H1 (cell line): ENCODE data around the gene CFAP92. TPM values are rescaled to one million over a fixed set of nuclear protein-coding genes. Genes with fewer than 3 reads are reported as not detected.

Source experiments
- CTCF ChIA-PET: fragments of 300-600 bp; sonication (Branson Sonifier 250); formaldehyde crosslinking; loops from one replicate; lab custom pipeline; 2021; ENCODE audit not compliant: partially characterized antibody; lab: Charles Lee
- POLR2A ChIA-PET: fragments of 300-600 bp; sonication (Branson Sonifier 250); formaldehyde crosslinking; loops from one replicate; lab custom pipeline; 2021; ENCODE audit warnings: inconsistent platforms; ENCODE audit not compliant: partially characterized antibody; lab: Charles Lee
- DNase-seq, 2 experiments: peaks; one replicate each; pipeline versions ENCODE4 v3.0.0 to v3.0.0-alpha.2; 2010 to 2022; ENCODE audit warnings: low spot score in 2 of 2, low read depth in 1 of 2, mixed read lengths in 1 of 2
- FAIRE-seq: peaks from 2 replicates; lab custom pipeline; 2011; peaks lifted over from hg19 to GRCh38; lab: Jason Lieb, UNC
- H2AFZ ChIP-seq: 2 replicates; pipeline ENCODE4 v1.8.1; 2012; ENCODE audit warnings: low read length, inconsistent platforms
- H2AK5ac ChIP-seq: 2 replicates; pipeline ENCODE4 v1.6.1; 2013; ENCODE audit warnings: low read depth, low read length
- H2BK120ac ChIP-seq: replicated peaks from 2 replicates; pipeline ENCODE3; 2013; ENCODE audit warnings: low read depth, low read length, inconsistent platforms
- H2BK12ac ChIP-seq: 2 replicates; pipeline ENCODE4 v1.6.1; 2013; ENCODE audit warnings: low read depth, low read length
- H2BK15ac ChIP-seq: 2 replicates; pipeline ENCODE4 v1.6.1; 2013; ENCODE audit warnings: low read length
- H2BK20ac ChIP-seq: 2 replicates; pipeline ENCODE4 v1.6.1; 2013; ENCODE audit warnings: low read length
- H2BK5ac ChIP-seq: 2 replicates; pipeline ENCODE4 v1.6.1; 2013; ENCODE audit warnings: low read depth, low read length
- H3K14ac ChIP-seq: 2 replicates; pipeline ENCODE4 v1.6.1; 2013; ENCODE audit warnings: inconsistent platforms; ENCODE audit not compliant: insufficient read length
- H3K18ac ChIP-seq: 2 replicates; pipeline ENCODE4 v1.6.1; 2013; ENCODE audit warnings: low read length; ENCODE audit errors: extremely low read depth
- H3K23ac ChIP-seq: 2 replicates; pipeline ENCODE4 v1.6.1; 2013; ENCODE audit warnings: inconsistent platforms; ENCODE audit not compliant: insufficient read length
- H3K23me2 ChIP-seq: 2 replicates; pipeline ENCODE4 v1.6.1; 2013; ENCODE audit warnings: low read depth, low read length
- H3K27ac ChIP-seq: 2 replicates; pipeline ENCODE4 v1.6.1; 2011; ENCODE audit warnings: low read depth, low read length, inconsistent platforms
- H3K27me3 ChIP-seq, 4 experiments: replicated peaks in 1 of 4; 1 replicate in 1 of 4; 2 replicates in 3 of 4; pipeline versions ENCODE4 v1.6.1 to v1.8.1; 2011 to 2013; ENCODE audit warnings: low read length in 3 of 4, mild to moderate bottlenecking in 3 of 4, inconsistent platforms in 2 of 4, mixed read lengths in 2 of 4, moderate library complexity in 1 of 4; ENCODE audit not compliant: control insufficient read depth in 3 of 4, insufficient read depth in 3 of 4; ENCODE audit errors: extremely low read depth in 1 of 4
- H3K36me3 ChIP-seq, 4 experiments: 2 replicates each; pipeline versions ENCODE4 v1.6.1 to v1.8.1; 2011 to 2013; ENCODE audit warnings: mild to moderate bottlenecking in 4 of 4, low read length in 3 of 4, moderate library complexity in 2 of 4, control low read depth in 1 of 4, inconsistent platforms in 1 of 4; ENCODE audit not compliant: insufficient read depth in 4 of 4, control insufficient read depth in 2 of 4
- H3K4ac ChIP-seq: replicated peaks from 2 replicates; pipeline ENCODE3; 2013; ENCODE audit warnings: low read length, low read depth, mixed read lengths, inconsistent platforms; ENCODE audit not compliant: insufficient read length
- H3K4me1 ChIP-seq, 4 experiments: replicated peaks in 1 of 4; 1 replicate in 1 of 4; 2 replicates in 3 of 4; pipeline versions ENCODE4 v1.6.1 to v1.8.1; 2011 to 2013; ENCODE audit warnings: low read length in 3 of 4, inconsistent platforms in 2 of 4, mixed read lengths in 1 of 4; ENCODE audit not compliant: insufficient read depth in 4 of 4, control insufficient read depth in 3 of 4
- H3K4me2 ChIP-seq, 2 experiments: 2 replicates each; pipeline versions ENCODE4 v1.6.1 to v1.8.1; 2011 to 2013; ENCODE audit warnings: low read depth in 2 of 2, low read length in 2 of 2, control low read depth in 1 of 2, inconsistent platforms in 1 of 2, mild to moderate bottlenecking in 1 of 2; ENCODE audit not compliant: insufficient read depth in 1 of 2
- H3K4me3 ChIP-seq, 4 experiments: fragments of 200-600, 300-600 bp in 1 of 4; sonication (generic), shearing (Covaris generic), sonication (Bioruptor Twin) in 1 of 4; 2 replicates each; pipeline versions ENCODE4 v1.5.1 to v1.8.1; 2011 to 2016; ENCODE audit warnings: low read length in 4 of 4, low read depth in 3 of 4, control low read depth in 2 of 4, inconsistent platforms in 2 of 4, mild to moderate bottlenecking in 2 of 4, mixed read lengths in 1 of 4, moderate library complexity in 1 of 4; ENCODE audit not compliant: insufficient read depth in 2 of 4; ENCODE audit errors: extremely low read depth in 1 of 4
- H3K56ac ChIP-seq: replicated peaks from 2 replicates; pipeline ENCODE3; 2013; ENCODE audit warnings: low read depth, mild to moderate bottlenecking, mixed read lengths, low read length, inconsistent platforms; ENCODE audit not compliant: insufficient read length
- H3K79me1 ChIP-seq: 2 replicates; pipeline ENCODE4 v1.6.1; 2013; ENCODE audit warnings: low read depth, low read length, control low read depth
- H3K79me2 ChIP-seq, 2 experiments: 2 replicates each; pipeline versions ENCODE4 v1.6.1 to v1.8.1; 2012 to 2013; ENCODE audit warnings: low read length in 2 of 2, mild to moderate bottlenecking in 2 of 2, inconsistent platforms in 1 of 2; ENCODE audit not compliant: insufficient read depth in 2 of 2, control insufficient read depth in 1 of 2
- H3K9ac ChIP-seq, 4 experiments: replicated peaks in 1 of 4; 1 replicate in 1 of 4; 2 replicates in 3 of 4; pipeline versions ENCODE4 v1.6.1 to v1.8.1; 2011 to 2013; ENCODE audit warnings: low read depth in 3 of 4, low read length in 3 of 4, control low read depth in 2 of 4, mild to moderate bottlenecking in 2 of 4, moderate library complexity in 2 of 4, inconsistent platforms in 1 of 4; ENCODE audit errors: extremely low read depth in 1 of 4
- H3K9me3 ChIP-seq, 2 experiments: 2 replicates each; pipeline versions ENCODE4 v1.6.1 to v1.8.1; 2012 to 2013; ENCODE audit warnings: mild to moderate bottlenecking in 2 of 2, moderate library complexity in 2 of 2, control low read depth in 1 of 2, inconsistent platforms in 1 of 2, low read depth in 1 of 2, low read length in 1 of 2, mixed read lengths in 1 of 2; ENCODE audit not compliant: insufficient read depth in 2 of 2
- H4K20me1 ChIP-seq, 2 experiments: replicated peaks in 1 of 2; 2 replicates each; pipeline versions ENCODE3 to v1.8.1; 2011 to 2013; ENCODE audit warnings: inconsistent platforms in 2 of 2, low read length in 2 of 2, mild to moderate bottlenecking in 1 of 2; ENCODE audit not compliant: insufficient read depth in 2 of 2, control insufficient read depth in 1 of 2
- H4K5ac ChIP-seq: 2 replicates; pipeline ENCODE4 v1.6.1; 2013; ENCODE audit warnings: low read length, low read depth, mixed read lengths, inconsistent platforms; ENCODE audit not compliant: insufficient read length
- H4K8ac ChIP-seq: 2 replicates; pipeline ENCODE4 v1.8.0; 2013; ENCODE audit warnings: mild to moderate bottlenecking, moderate library complexity, low read length, inconsistent platforms; ENCODE audit not compliant: insufficient read depth; ENCODE audit errors: extremely low read depth
- H4K91ac ChIP-seq: replicated peaks from 2 replicates; pipeline ENCODE3; 2013; ENCODE audit warnings: low read length, mixed read lengths, inconsistent platforms; ENCODE audit not compliant: insufficient read length
- SAP30 ChIP-seq: fragments of 300-600 bp; sonication (generic); IDR thresholded peaks from 2 replicates; pipeline ENCODE4 v1.7.1; 2012; ENCODE audit warnings: low read length, moderate library complexity, mild to moderate bottlenecking, inconsistent platforms; ENCODE audit not compliant: insufficient read depth, insufficient replicate concordance
- WGBS, 2 experiments: shearing (Covaris generic) in 1 of 2; methylation state at CpG; one replicate each; pipeline versions ENCODE4 v1.1.6 to v1.1.7; 2013 to 2015; ENCODE audit warnings: low lambda C conversion rate in 2 of 2, mixed read lengths in 2 of 2, inconsistent platforms in 1 of 2, low coverage in 1 of 2, missing lambda C conversion rate in 1 of 2; ENCODE audit not compliant: insufficient replicate concordance in 2 of 2, insufficient coverage in 1 of 2, insufficient read length in 1 of 2; ENCODE audit errors: extremely low coverage in 1 of 2, missing lambda C conversion rate in 1 of 2; 5-methylcytosine and 5-hydroxymethylcytosine counted together
- polyA plus RNA-seq, 7 experiments: library from polyadenylated mRNA; depleted of rRNA in 3 of 7; stranded (reverse) in 5 of 7; unstranded in 2 of 7; fragments of >200 nt in 5 of 7; fragments of 200-250 nt in 2 of 7; gene quantifications; 1 replicate in 5 of 7; 2 replicates in 1 of 7; 4 replicates in 1 of 7; pipeline versions ENCODE4 v1.2.1 to v1.2.3, GENCODE V29; 2011 to 2013; ENCODE audit warnings: missing spikeins in 2 of 7, mixed read lengths in 2 of 7
- total RNA-seq: library from RNA; stranded (reverse); fragmentation: NEBNext Ultra II Directional; extraction: Animal tissue kit (Norgen Biotek cat#: 25700); gene quantifications from 2 replicates; pipeline ENCODE4 v1.2.1, GENCODE V29; 2021
- TF ChIP-seq, protein P1 (sequence below): IDR thresholded peaks from 2 replicates; pipeline ENCODE4 v1.6.1; 2012; ENCODE audit warnings: inconsistent platforms
- TF ChIP-seq, protein P2 (sequence below): IDR thresholded peaks from 2 replicates; pipeline ENCODE4 v1.6.1; 2012; ENCODE audit warnings: inconsistent platforms

CFAP92 gene
- total and polyA plus RNA-seq, 2 of the 8 experiments (the other 6 are each of a cell fraction or from before 2014, with no cell fraction given) = 0.77 to 2.0 TPM

DNA sequence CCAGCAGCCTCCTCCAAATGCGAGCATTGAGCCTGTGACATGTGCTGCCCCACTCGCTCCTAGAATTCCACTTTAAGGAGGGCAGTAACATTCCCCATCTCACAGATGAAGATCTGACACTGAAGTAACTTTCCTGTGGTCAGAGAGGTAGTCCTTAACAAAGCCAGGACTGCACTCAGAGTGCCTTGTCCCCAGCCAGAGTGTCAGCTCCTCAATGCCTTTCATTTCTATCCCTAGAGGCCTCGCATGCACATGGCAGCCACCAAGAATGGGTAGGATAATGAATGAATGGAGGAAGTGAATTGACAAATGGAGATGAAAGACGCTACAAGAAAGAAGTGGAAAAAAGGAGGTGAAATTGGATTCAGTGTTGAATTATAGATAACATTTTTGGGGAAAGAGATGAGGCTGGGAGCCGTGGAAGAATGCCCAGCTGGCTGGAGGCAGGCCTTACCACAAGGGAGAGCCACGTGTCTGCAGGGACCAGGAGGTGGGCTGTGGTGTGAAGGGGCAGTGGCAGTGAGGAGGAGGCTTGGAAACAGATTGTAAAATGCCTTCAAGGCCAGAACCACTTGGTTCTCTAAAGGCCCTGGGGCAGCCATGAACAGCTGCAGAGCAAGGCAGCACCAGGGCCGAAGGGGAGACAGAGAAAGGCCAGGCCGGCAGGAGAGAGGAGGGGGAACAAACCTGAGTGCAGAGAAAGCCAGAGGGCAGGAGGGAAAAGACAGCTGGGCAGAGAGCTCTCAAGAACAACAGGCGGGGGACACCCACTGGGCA lies 10.4 kb downstream of the CFAP92 start:
- WGBS, 2 experiments = 78% methylated on average over 9 of the region's 9 CpGs; no CpG with 5 or more reads in 1 of the 2 experiments
- no peak for FAIRE-seq
- no peaks in the 10 kb centered on the region; a peak in 1 of 7 replicates for H3K27me3 ChIP-seq
- H3K23ac ChIP-seq = no peak overlapping the region
- no peak overlapping the region for H4K8ac ChIP-seq
- H2BK20ac ChIP-seq = no peak overlapping the region; the same call in 1 of the 2 replicates
- H3K4me2 ChIP-seq = no peak overlapping the region
- no peak overlapping the region for H2AFZ ChIP-seq
- H2BK12ac ChIP-seq = 0 out of 2 replicates have a peak overlapping the region, but pooled peaks have one; percentile 31
- H3K9ac ChIP-seq = no peak overlapping the region
- ChIA-PET POLR2A (interaction anchor here (1.1 to 1.4 kb wide), 2 partner anchors 10 to 183 kb away, joined by 4 read pairs; partner anchors contain the start of gene CFAP92), CTCF (interaction anchor here (0.6 to 6.8 kb wide), 5 partner anchors 13 to 767 kb away, joined by 3 to 51 read pairs (median 3); no protein-coding TSS in a partner anchor)
- no peak overlapping the region for H3K4ac ChIP-seq
- H2AK5ac ChIP-seq = no peak overlapping the region
- DNase-seq = no peak
- H3K9me3 ChIP-seq = no peaks in the 10 kb centered on the region
- H2BK15ac ChIP-seq = no peak overlapping the region
- no peak overlapping the region for H3K27ac ChIP-seq
- H3K36me3 ChIP-seq = no peaks in the 10 kb centered on the region
- H3K14ac ChIP-seq = no peak overlapping the region
- no peak overlapping the region for H4K5ac ChIP-seq
- peaks cover 0 to 2% (median 0%) of the 10 kb centered on the region in 4 experiments; a peak in 3 of 7 replicates for H3K4me1 ChIP-seq
- no peak overlapping the region for H3K18ac ChIP-seq
- no peak overlapping the region for H4K91ac ChIP-seq
- H3K79me1 ChIP-seq = no peaks in the 10 kb centered on the region
- no peak overlapping the region for H2BK120ac ChIP-seq
- H2BK5ac ChIP-seq = no peak overlapping the region
- TF ChIP-seq, protein P1, sequence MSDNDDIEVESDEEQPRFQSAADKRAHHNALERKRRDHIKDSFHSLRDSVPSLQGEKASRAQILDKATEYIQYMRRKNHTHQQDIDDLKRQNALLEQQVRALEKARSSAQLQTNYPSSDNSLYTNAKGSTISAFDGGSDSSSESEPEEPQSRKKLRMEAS = peak; percentile 52
- TF ChIP-seq, protein P2, sequence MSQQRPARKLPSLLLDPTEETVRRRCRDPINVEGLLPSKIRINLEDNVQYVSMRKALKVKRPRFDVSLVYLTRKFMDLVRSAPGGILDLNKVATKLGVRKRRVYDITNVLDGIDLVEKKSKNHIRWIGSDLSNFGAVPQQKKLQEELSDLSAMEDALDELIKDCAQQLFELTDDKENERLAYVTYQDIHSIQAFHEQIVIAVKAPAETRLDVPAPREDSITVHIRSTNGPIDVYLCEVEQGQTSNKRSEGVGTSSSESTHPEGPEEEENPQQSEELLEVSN = peak; percentile 48
- no peak for TF ChIP-seq SAP30
- no peaks in the 10 kb centered on the region for H3K79me2 ChIP-seq
- H3K4me3 ChIP-seq = no peak overlapping the region
- no peak overlapping the region for H3K56ac ChIP-seq
- H3K23me2 ChIP-seq = no peaks in the 10 kb centered on the region
- H4K20me1 ChIP-seq = no peaks in the 10 kb centered on the region
